Gastroesophageal sphincter (tissue), 4 donors: Measurements from ENCODE around the gene DUSP11. TPM values are rescaled to one million over a fixed set of nuclear protein-coding genes. Genes with fewer than 3 reads are reported as not detected.

Experiments
- ATAC-seq: fragments of 150-250 bp; one replicate; pipeline ENCODE4 v1.9.1; 2016; ENCODE audit warnings: mild to moderate bottlenecking, moderate library complexity
- H3K27ac ChIP-seq, 4 donors: fragments of 200-600 bp; sonication (generic) in 3 of 4; 1 replicate in 3 of 4; 2 replicates in 1 of 4; pipeline ENCODE4 v1.5.1; 2016 to 2019
- H3K27me3 ChIP-seq: fragments of 200-600 bp; sonication (generic); one replicate; pipeline ENCODE4 v1.5.1; 2019
- H3K36me3 ChIP-seq, 2 donors: fragments of 200-600 bp; sonication (generic); one replicate each; pipeline ENCODE4 v1.5.1; 2019; ENCODE audit warnings: control low read depth in 1 of 2
- H3K4me1 ChIP-seq, 3 donors: fragments of 200-600 bp; sonication (generic); 1 replicate in 2 of 3; 2 replicates in 1 of 3; pipeline ENCODE4 v1.5.1; 2016 to 2019; ENCODE audit warnings: control low read depth in 2 of 3
- H3K4me3 ChIP-seq, 2 donors: fragments of 200-600 bp; sonication (generic); one replicate each; pipeline ENCODE4 v1.5.1; 2019; ENCODE audit warnings: mild to moderate bottlenecking in 1 of 2, moderate library complexity in 1 of 2
- H3K9me3 ChIP-seq, 3 donors: fragments of 200-600 bp; sonication (generic); one replicate each; pipeline ENCODE4 v1.5.1; 2017 to 2019; ENCODE audit warnings: control low read depth in 2 of 3
- CTCF ChIP-seq, 4 experiments: fragments of 200-600 bp in 2 of 4; fragments of 450-650 bp in 2 of 4; sonication (generic) in 1 of 4; IDR thresholded peaks; one replicate each; pipeline ENCODE4 v1.5.1; 2017 to 2019; ENCODE audit warnings: antibody characterized with exemption in 4 of 4, mild to moderate bottlenecking in 2 of 4, moderate library complexity in 2 of 4
- EP300 ChIP-seq: sonication (generic); formaldehyde crosslinking; IDR thresholded peaks from one replicate; pipeline ENCODE4 v1.6.1; 2017; ENCODE audit warnings: antibody characterized with exemption, mild to moderate bottlenecking
- POLR2A ChIP-seq, 2 donors: fragments of 450-650 bp; IDR thresholded peaks; one replicate each; pipeline ENCODE4 v1.6.1; 2017; ENCODE audit warnings: antibody characterized with exemption in 2 of 2, mild to moderate bottlenecking in 2 of 2, moderate library complexity in 1 of 2
- POLR2AphosphoS5 ChIP-seq: sonication (generic); formaldehyde crosslinking; IDR thresholded peaks from one replicate; pipeline ENCODE4 v1.6.1; 2017; ENCODE audit warnings: antibody characterized with exemption
- WGBS, 2 donors: methylation state at CpG; one replicate each; pipeline ENCODE4 v1.1.5; 2018; ENCODE audit warnings: low coverage in 1 of 2; 5-methylcytosine and 5-hydroxymethylcytosine counted together
- total RNA-seq, 4 donors: library from RNA; depleted of rRNA; stranded (reverse); fragments of >200 nt; gene quantifications; one replicate each; pipeline ENCODE4 v1.1.0, GENCODE V29; 2016

Gene DUSP11
- total RNA-seq, 4 donors from 2014 or later, result 19.6 to 25.8 (median 25.1) TPM

DNA sequence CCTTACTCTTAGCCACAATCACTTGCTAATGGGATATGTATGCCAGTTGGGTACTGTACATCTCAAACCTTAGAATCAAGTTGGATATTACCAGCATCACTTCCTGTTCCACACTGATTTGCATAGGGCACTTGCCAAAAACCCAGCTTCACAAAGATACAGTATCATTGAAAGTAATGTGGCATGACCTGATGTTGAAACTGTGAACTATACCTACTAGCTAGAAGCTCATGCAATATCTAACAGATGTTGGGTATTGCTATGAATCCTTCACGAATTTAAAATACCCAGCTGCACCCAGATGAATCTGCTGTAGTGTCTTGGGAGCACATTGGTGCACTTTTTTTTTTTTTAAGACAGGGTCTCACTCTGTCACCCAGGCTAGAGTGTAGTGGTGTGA, 42.4 kb upstream of the DUSP11 start:
- Histone ChIP-seq H3K4me3 (no peak overlapping the region), H3K27ac (no peak overlapping the region), H3K4me1 (peaks cover 0 to 8% (median 0%) of the 10 kb centered on the region in 3 donors), H3K36me3 (no peaks in the 10 kb centered on the region), H3K27me3 (peaks cover 15% of the 10 kb centered on the region), H3K9me3 (no peaks in the 10 kb centered on the region)
- WGBS, 2 donors, result 55 to 56% methylated on average over 1 of the region's 1 CpG
- TF ChIP-seq CTCF (IDR thresholded peaks at IDR 0.05) (no peak), EP300 (no peak), POLR2A (IDR thresholded peaks at IDR 0.05) (no peak), POLR2AphosphoS5 (no peak)
- ATAC-seq, result no peak

DNA sequence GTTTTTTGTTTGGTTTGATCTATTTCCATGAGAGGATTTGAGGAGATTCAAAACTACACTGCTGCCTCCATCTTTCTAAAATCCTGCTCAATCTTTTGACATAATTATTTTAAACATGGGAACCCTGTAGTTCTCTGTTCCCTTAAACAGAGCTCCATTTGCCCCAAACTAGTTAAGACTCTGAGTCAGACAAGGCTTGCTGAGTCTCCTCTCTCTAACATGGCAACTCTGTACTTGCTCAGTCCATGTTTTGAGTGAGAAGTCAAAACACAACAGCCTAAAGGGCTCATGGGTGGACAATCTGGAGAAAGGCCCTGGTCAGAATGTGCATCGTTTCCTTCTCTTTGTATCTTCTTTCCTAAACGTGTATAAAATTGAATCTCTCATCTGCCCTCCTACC, 41.8 kb upstream of the DUSP11 start:
- no peak overlapping the region for H3K27ac ChIP-seq
- TF ChIP-seq EP300 (no peak), CTCF (IDR thresholded peaks at IDR 0.05) (no peak), POLR2A (IDR thresholded peaks at IDR 0.05) (no peak), POLR2AphosphoS5 (no peak)

GRCh38 chr2:73821227-73821626, 41.3 kb upstream of the DUSP11 start:
- ATAC-seq, result no peak
- peaks cover 22% of the 10 kb centered on the region for H3K27me3 ChIP-seq

More for the DNA sequence above, 41.8 kb upstream of the DUSP11 start:
- Histone ChIP-seq H3K4me3 (no peak overlapping the region), H3K4me1 (peaks cover 0 to 8% (median 0%) of the 10 kb centered on the region in 3 donors), H3K36me3 (no peaks in the 10 kb centered on the region), H3K27me3 (peaks cover 18% of the 10 kb centered on the region), H3K9me3 (no peaks in the 10 kb centered on the region)
- ATAC-seq, result no peak
- WGBS, 2 donors, result 61 to 66% methylated on average over 2 of the region's 2 CpGs

GRCh38 chr2:73818296-73818695, 38.4 kb upstream of the DUSP11 start:
- Histone ChIP-seq H3K27me3 (peaks cover 23% of the 10 kb centered on the region), H3K36me3 (no peaks in the 10 kb centered on the region), H3K4me3 (no peak overlapping the region), H3K27ac (no peak overlapping the region), H3K9me3 (no peaks in the 10 kb centered on the region), H3K4me1 (no peaks in the 10 kb centered on the region)
- ATAC-seq, result no peak
- 87% methylated on average over 7 of the region's 18 CpGs; no CpG with 5 or more reads in 1 of the 2 donors for WGBS, 2 donors
- TF ChIP-seq POLR2AphosphoS5 (no peak), POLR2A (IDR thresholded peaks at IDR 0.05) (no peak), CTCF (IDR thresholded peaks at IDR 0.05) (no peak), EP300 (no peak)

More at GRCh38 chr2:73821227-73821626, 41.3 kb upstream of the DUSP11 start:
- Histone ChIP-seq H3K9me3 (no peaks in the 10 kb centered on the region), H3K4me3 (no peak overlapping the region), H3K36me3 (no peaks in the 10 kb centered on the region), H3K4me1 (peaks cover 0 to 8% (median 0%) of the 10 kb centered on the region in 3 donors), H3K27ac (no peak overlapping the region)
- WGBS, 2 donors, result 22 to 43% methylated on average over 2 of the region's 2 CpGs
- no peak for TF ChIP-seq CTCF (IDR thresholded peaks at IDR 0.05)
- TF ChIP-seq POLR2A (IDR thresholded peaks at IDR 0.05), result no peak
- TF ChIP-seq POLR2AphosphoS5, result no peak
- no peak for TF ChIP-seq EP300

GRCh38 chr2:73812635-73813034, 32.7 kb upstream of the DUSP11 start:
- H3K4me1 ChIP-seq, result no peaks in the 10 kb centered on the region
- TF ChIP-seq EP300, result no peak
- TF ChIP-seq CTCF (IDR thresholded peaks at IDR 0.05), result no peak
- TF ChIP-seq POLR2AphosphoS5, result no peak
- no peak for TF ChIP-seq POLR2A (IDR thresholded peaks at IDR 0.05)
- no peak overlapping the region for H3K27ac ChIP-seq
- peaks cover 7% of the 10 kb centered on the region for H3K27me3 ChIP-seq
- no peaks in the 10 kb centered on the region for H3K9me3 ChIP-seq
- H3K4me3 ChIP-seq, result no peak overlapping the region
- no peak for ATAC-seq
- H3K36me3 ChIP-seq, result no peaks in the 10 kb centered on the region
